HG03095 (cell line): ENCODE data around the gene ORM2.
"Not testable (repeated sequence)": the region's sequence is repeated elsewhere in the genome, so short reads cannot be mapped to it uniquely, and the experiment has no call there.

ENCODE experiments used
- ATAC-seq: cut with Tn5 transposase; IDR thresholded peaks from one replicate; pipeline ENCODE4 v1.9.1; 2021; ENCODE audit warnings: moderate library complexity; ENCODE audit not compliant: unreplicated experiment

ORM2 gene

DNA sequence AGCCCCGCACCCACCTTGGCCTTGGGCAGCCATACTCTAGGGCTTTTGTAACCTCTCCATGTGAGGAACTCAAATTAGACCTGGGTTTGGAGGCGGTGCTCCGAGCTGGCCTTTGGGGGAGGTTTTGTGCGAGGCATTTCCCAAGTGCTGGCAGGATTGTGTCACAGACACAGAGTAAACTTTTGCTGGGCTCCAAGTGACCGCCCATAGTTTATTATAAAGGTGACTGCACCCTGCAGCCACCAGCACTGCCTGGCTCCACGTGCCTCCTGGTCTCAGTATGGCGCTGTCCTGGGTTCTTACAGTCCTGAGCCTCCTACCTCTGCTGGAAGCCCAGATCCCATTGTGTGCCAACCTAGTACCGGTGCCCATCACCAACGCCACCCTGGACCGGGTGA lies at the start of gene ORM2:
Gene ORM2 (plus strand): TSS at position 245 of the 398 bp plus-strand sequence. CDS start 36 bp downstream, at position 281.
- ATAC-seq, result not testable (repeated sequence)

DNA sequence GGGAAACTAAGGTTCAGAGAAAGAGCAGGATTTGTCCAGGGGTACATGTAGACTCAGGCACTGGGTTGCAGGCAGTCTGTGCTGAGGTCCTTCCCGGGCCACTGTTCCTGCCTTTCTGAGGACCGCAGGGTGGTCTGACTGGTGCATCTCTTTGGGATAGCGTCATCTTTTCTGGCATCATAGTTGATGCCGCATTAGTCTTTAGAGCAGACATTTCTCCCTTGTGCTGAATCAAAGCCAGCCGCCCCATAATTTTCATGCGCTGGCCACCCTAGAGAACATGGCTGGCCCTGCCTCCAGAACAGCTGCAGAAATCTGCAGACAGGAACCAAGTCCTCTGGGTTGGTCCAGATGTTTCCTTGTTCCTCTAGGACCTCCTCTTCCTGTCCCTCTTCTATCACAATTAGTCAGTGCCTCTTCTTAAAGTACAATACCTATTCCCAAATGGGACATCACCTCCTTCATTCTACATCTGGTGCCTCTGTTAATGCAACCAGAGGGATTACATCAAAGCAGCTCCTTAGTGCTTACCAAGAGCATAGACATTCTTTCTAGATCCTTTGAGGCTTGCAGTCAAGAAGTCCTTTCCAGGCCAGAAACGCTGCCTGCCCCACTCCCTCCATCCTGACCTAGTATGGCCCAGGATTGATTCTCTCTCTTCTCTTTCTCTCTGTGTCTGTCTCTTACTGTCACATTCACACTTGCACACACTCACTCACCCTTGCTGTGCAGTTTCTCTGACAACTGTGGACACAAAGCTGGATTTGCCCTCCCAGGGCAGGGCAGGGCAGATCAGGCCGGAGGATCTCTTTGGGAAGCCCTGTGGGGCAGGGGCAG lies 48.8 kb upstream of the ORM2 start:
- ATAC-seq, result no peak

DNA sequence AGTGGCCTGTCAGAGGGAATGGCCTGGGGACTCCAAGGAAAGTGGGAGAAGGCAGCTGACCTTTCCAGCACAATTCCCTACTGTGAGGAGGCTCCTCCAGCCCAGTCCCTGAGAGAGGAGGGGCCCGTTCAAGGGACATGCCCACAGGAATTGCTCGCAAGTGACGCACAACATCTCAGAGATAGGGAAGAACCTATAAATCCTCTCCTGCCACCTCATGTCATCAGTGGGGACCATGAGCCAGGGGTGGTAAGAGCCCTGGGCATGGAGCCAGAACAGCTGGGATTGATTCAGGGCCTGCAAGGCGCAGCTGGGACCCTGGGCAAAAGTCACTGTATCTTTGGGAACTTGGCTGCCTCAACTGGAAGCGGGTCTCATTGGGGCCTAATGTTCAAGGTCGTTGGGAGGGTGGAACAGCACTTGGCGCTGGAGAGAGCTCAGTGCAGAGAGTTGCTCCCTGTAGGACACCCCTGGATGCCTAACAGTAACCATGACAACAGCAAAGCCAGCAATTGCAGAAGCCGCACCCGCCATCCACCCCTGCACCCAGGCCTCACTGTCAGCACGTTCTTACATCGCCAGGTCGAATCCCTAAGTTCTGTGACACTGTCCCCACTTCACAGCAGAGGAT lies 48.1 kb upstream of the ORM2 start:
- no peak for ATAC-seq

DNA sequence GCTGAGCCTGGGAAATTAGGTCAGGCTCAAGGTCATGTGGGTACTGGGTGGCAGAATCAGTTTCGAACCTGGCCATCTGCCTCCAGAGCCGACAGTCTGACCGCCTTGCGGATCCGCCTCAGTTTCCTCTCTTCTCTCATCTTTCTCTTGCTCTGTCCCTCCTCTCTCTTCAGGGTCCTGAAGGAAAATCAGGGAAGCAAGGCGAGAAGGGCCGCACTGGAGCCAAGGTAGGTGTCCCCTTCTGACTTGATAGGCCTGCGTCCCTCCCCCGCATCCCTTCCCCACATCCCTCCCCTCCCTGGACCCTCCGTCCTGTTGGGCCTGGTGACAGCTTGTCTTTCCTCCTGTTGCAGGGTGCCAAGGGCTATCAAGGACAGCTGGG lies 47.6 kb upstream of the ORM2 start:
- ATAC-seq, result no peak

DNA sequence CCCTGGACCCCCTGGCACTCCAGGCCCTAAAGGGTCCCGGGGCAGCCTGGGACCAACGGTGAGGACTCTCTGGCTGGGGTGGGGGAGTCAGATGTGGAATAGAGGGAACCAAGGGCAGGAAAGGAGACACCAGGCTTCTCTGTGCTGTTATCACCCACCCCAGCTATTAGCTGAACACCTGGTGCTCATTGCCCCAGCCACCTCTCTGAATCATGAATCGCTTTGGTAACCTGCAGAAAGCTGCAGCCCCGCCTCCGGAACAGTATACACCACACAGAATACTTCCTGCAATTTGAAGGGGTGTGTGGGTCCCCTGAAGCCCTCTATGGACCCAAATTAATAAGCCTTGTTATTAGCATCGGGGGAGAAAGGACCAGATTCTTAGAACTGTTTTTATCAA lies 47.2 kb upstream of the ORM2 start:
- no peak for ATAC-seq

DNA sequence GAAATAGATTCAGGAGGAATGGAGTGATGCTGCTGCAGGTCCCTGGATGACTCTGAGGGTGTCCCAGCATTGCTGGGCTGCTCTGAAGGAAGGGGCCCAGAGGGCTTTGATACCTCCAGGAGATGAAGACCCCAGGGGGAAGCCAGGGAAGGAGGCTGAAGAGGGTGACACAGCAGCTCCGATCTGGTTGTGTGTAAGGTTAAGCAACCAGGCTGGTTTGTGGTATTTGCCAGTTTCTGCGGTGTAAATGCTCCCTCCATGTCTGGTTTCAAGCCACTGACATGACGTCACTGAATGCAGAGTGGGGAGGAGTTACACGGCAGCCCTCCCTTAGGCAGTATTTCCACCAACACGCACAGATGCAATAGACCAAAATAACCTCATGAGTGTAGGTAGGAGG lies 46.7 kb upstream of the ORM2 start:
- ATAC-seq, result no peak

DNA sequence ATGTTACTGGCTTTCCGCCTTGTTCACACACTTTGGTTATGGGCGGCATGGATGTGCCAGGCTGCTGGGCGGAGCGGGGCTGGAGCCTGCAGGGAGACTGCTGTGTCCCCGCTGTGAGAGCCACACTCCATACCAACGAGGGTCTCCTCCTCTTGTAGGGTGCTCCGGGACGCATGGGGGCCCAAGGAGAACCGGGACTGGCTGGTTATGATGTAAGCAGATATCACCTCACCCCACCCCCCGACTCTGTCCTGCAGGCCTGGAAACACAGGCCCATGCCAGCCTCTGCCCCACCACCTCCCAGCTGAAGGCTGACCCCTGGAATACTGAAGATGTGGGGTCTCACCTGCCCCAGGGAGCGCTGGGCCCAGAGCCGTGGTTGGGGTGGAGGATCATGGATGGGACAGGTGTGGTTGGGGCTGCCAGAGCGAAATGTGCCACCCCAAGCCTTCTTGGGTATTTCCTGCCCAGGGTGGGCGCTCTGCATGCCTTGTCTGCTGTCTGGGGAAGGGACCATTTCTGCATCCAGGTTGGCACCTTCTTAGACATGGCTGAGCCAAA lies 46.0 kb upstream of the ORM2 start:
- no peak for ATAC-seq

DNA sequence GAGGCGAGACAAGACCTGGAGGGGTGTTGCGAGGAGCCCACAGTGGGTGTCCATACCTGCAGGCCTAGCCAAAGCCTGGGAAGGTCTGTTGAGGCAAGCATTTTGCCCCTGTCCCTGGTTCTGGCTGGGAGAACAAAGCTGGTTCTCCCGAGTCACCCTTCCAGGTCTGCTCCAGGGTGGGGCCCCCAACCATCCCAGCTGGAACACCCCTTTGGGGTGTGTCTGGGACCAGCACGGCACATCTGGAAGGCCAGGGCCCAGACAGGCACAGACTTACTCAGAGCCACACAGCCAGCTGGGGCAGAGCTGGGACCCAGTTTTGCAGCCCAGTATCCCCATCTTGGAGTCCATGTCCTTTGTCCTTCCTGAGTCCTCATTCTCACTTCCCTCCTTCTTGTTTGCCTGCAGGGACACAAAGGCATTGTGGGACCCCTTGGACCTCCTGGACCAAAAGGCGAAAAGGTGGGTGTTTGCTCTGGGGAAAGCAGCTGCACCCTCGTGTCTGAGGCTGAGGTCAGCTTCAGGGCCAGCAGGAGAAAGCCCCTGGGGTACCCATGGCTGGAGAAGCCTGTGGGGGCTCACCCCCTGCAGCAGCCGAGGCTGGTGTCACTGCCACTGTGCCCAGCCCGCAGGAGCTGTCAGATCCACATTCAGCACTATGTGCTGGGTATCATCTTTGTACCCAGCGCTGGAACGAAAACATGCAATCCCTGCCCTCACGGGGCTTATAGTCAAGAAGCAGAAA lies 45.2 kb upstream of the ORM2 start:
- no peak for ATAC-seq

DNA sequence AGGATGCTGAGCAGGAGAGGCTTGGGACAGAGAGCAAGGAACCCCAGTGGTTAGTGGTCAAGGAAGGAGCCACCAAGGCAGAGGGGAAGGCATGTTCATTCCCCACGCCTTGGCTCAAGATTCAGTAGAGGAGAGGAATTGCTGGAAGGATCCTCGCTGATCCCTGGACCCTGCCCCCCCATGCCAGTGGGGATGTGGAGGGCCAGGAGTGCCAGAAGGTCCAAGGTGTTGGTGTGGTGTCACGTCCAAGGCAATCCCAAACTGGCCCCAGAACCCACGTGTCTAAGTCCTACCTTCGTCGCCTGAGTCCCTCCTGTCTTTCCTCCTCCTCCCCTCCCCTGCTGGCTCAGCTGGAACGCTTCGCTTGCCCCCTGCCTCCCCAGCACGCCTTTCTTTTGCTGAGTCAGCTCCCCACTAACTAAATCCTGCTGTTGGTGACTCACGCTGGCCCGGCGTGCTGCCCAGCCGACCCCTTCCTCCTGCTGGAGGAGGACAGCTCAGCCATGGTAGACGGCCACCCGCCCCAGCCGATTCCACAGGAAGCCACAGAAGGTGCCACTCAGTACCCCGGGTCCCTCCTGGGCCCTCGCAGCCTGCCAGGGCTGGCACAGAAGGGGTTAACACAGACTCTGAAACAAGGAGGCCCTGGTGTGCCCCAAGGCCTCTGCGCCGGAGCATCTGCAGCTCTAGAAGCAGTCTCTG lies 44.4 kb upstream of the ORM2 start:
- ATAC-seq, result no peak

DNA sequence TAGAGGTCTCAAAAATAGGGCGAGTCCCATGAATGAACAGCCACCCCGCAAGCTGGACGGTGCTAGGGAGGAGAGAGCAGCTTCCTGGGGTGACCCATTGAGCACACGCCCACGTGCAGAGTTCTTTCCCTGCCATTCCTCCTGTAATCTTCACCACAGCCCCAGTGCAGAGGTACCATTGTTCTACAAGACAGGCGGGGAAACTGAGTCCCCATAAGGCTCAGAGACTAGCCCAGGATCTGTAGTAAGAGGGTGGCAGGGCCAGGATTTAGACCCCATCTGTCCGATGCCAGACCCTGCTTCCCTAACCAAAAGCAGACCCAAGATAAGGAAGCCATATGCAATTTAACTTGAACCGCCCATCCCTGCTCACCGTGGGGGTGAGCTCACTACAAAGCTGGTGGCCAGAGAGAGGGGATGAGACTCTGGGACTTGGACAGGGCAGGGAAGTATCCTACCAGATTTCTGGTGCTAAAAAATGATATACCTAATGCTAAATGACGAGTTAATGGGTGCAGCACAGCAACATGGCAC lies 43.5 kb upstream of the ORM2 start:
- ATAC-seq, result no peak

DNA sequence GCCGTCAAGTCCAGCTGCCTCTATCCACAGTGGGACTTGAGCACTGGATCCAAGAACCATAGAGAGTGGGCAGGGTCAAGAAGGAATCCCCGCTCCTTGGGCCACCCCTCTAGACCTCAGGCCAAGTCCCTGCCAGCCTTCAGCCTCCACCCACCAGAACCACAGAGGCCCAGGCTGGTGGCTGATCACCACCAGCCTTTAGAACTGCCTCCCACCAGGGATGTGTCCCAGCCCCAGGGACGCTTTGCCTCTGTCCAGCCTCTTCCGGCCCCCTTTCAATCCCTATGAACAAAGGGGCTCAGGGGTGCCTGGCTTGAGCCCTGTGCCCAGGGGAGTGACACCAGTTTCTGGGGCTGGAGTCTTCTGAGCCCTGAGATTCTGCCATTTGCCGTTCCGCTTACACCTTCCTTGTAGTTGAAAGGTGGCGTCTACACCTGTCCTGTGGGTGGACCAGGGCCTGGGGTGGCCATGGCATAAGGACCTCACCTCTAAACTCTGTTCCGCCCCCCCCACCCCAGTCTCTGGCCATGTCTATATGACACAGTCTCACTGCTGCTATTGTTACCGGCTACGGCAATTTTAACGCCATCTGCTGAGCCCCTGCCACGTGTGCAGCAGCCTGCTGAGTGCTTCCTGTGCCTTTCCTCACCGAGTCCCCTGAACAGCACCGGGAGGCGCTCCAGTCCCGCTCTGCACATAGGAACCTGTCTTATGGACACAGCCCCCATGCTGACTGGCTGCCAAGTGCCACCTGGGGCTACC lies 42.5 kb upstream of the ORM2 start:
- no peak for ATAC-seq

DNA sequence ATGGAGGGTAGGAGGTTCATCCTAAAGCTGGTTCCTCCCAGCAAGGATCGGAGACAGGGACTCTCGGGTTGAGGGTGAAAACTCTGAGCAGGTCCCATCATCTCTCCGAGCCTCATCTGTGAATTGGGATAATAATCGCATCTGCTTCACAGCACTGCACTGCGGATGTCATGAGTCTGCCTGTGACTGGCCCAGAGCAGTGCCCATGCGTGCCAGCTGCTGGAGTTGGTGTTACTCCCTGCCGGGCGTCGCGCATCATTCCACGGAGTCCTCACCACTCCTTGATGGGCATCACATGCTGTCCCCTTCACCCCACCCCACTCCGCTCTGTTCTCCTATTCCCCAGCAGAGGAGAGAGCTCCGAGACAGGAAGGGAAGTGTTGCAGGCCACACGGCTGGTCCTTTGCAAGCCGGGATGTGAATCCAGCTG lies 41.9 kb upstream of the ORM2 start:
- ATAC-seq, result no peak

DNA sequence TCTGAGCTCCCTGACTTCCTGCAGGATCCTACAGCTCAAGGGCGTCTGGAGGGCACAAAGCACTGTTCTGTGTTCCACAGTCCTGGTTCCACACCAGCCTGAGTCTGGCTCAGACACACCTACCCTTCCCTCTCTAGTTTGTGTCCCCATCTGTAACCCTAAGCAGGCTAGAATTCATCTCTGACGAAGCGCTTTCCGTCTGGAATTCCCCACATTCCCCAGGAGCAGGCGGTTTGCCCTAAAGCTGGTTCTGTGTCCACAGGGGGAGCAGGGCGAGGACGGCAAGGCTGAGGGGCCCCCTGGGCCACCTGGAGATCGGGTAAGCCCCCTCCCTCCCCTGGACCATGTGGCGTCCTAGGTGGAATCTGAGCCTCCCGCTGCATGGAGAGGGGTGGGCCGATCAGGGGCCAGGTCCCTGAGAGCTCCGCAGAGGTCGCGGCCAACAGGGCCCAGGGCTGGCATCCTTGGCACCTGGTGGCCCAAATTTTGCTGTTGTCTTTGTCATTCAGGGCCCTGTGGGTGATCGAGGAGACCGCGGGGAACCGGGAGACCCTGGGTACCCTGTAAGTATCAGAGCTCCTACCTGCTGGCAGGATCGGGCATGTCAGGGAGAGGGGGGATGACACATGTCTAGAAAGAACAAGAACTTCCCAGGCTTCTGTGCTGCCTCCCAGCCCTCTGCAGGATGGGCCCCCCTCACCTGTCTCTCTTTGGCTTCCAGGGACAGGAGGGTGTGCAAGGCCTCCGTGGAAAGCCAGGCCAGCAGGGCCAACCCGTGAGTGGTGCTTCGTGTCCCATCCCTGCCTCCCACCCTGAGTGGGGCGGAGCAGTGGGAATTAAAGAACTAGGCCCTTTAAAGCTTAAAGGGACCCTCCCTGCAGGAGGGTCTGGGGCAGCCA lies 41.2 kb upstream of the ORM2 start:
- no peak for ATAC-seq

DNA sequence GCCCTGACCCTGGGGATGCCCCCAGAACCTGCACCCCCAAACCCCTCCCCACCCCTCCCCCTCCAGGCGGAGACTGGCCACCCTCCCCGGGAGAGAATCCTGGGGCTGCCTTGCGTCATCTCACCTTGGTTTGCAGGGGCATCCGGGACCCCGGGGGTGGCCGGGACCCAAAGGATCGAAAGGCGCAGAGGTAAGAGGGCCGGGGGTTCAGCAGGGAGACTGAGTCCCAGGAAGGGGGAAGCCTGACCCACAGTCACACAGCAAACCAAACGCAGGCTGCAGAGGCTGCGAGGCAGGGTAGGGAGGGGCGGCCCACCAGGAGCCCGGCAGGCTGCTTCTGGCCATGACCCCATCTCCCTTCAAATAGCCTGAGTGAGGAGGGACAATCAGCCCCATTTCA lies 40.6 kb upstream of the ORM2 start:
- no peak for ATAC-seq

DNA sequence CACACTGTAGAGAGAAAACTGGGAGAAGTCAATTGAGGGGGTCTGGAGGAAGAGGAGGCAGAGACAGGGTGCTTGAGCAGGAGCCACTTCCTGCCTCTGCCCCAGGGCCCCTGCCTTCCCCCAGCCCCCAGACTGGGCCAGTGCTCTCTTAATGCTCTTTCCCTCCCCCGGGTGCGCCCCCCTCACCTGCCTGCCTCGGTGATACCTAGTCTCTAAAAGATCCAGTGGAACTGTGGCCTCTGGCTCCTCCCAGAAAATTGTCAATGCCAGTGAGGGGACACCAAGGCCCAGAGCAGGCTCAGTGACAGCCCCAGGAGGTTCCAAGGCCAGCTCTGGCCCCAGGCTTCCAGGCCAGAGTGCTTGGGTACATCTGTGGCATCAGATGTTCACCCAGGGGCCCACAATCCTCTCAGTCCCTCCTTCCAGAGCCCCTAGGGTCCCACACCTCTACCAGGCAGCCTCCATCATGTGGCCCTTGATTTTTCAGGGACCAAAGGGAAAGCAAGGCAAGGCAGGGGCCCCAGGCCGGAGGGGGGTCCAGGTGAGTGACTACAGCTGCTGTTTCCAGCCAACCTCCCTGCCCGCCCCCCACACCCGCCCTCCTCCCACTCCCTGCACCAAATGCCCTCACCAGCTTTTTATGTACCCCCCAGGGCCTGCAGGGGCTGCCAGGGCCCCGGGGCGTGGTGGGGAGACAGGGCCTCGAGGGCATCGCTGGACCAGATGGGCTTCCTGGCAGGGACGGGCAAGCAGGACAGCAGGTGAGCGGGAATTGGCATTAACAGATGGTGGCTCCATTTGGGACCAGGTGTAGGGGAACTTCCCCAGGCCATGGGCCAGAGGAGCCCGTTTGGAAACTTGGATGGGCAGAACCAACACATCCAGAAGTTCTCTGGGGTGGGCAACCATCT lies 39.8 kb upstream of the ORM2 start:
- ATAC-seq, result no peak

DNA sequence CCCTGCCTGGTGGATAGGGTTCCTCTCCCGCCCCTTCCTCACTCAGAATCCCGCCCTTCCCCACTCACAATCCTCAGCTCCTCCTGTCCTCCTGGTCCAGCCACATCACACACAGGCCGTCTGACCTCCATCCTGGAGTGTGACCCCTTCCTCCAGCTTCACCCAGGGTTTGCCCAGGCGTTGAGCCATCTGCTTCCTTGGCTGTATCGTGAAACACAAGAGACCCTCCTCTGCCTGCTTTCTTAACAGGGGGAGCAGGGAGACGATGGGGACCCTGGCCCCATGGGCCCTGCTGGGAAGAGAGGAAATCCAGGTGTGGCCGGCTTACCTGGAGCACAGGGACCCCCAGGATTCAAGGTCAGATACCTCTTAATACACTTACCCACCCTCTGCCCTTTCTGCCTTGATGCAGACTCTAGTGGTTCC lies 39.1 kb upstream of the ORM2 start:
- no peak for ATAC-seq

DNA sequence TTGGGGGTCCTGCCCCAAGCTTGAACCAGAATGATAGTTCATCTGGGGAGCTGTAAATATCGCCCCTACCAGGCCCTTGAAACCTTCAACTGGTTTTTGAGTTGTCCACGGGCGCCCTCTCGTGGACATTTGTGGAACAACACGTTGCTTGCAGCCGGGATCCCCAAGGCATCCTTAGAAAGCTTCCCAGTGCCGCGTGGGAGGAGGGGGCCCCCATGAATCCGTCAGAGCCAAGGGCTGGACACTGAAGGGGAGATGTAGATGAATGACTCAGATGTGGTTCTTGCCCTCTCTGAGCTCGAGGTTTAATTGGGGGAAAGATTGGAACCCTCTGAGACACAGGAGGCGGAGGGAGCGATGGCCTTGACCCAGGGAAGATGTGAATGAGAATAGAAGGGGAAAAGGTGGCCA lies 38.6 kb upstream of the ORM2 start:
- ATAC-seq, result no peak
